Left lung (tissue), 10 donors: Measurements from ENCODE around the gene MAP4K3. TPM values are rescaled to one million over a fixed set of nuclear protein-coding genes. Genes with fewer than 3 reads are reported as not detected.

ENCODE experiments used
- ATAC-seq: fragments of 200-7000 bp; cut with Tn5 transposase; one replicate; pipeline ENCODE4 v1.9.1; 2020; ENCODE audit warnings: moderate library complexity
- DNase-seq, 4 donors: peaks; one replicate each; pipeline ENCODE4 v3.0.0-alpha.2; 2013 to 2020
- H3K27ac ChIP-seq, 2 donors: fragments of 200-600 bp; sonication (generic) in 1 of 2; one replicate each; pipeline versions ENCODE4 v1.5.0 to v1.8.0; 2020 to 2021
- H3K27me3 ChIP-seq, 2 donors: fragments of 200-600 bp; sonication (generic) in 1 of 2; one replicate each; pipeline versions ENCODE4 v1.5.0 to v1.8.0; 2020 to 2021
- H3K36me3 ChIP-seq, 2 donors: fragments of 200-600 bp; sonication (generic) in 1 of 2; one replicate each; pipeline versions ENCODE4 v1.5.0 to v1.8.0; 2020 to 2021
- H3K4me1 ChIP-seq, 2 donors: fragments of 200-600 bp; one replicate each; pipeline ENCODE4 v1.8.0; 2021
- H3K4me3 ChIP-seq, 2 donors: fragments of 200-600 bp; sonication (generic) in 1 of 2; one replicate each; pipeline versions ENCODE4 v1.5.0 to v1.8.0; 2020 to 2021; ENCODE audit warnings: mild to moderate bottlenecking in 1 of 2
- H3K9me3 ChIP-seq, 2 donors: fragments of 200-600 bp; sonication (generic) in 1 of 2; one replicate each; pipeline versions ENCODE4 v1.5.0 to v1.8.0; 2020 to 2021
- intact Hi-C, 2 donors: fragments of 100-400 bp; cut with DNase I; formaldehyde crosslinking; loops; one replicate each; pipeline versions ENCODE4 v1.11.2 to v1.14.2; 2022
- polyA plus RNA-seq, 6 donors: library from polyadenylated mRNA; unstranded; fragments of 120-200 nt; gene quantifications; one replicate each; pipeline ENCODE4 v1.2.1, GENCODE V29; 2013; ENCODE audit not compliant: insufficient read length in 6 of 6
- total RNA-seq, 2 donors: library from RNA; stranded (reverse); fragmentation: NEBNext Ultra II Directional; extraction: Animal tissue kit (Norgen Biotek cat#: 25700); gene quantifications; one replicate each; pipeline ENCODE4 v1.2.1, GENCODE V29; 2021
- TF ChIP-seq, protein P1 (sequence below), 2 donors: fragments of 200-600 bp; sonication (generic) in 1 of 2; IDR thresholded peaks; one replicate each; pipeline versions ENCODE4 v1.5.0 to v1.8.0; 2021; ENCODE audit warnings: antibody characterized with exemption in 2 of 2
- donor health status: DM: no; HTN: yes; CAD: no.
- donor health status: DM: no; HTN: no; CAD: no.

Gene MAP4K3
- total and polyA plus RNA-seq, 8 donors: 26.0 to 74.5 (median 61.4) TPM

DNA sequence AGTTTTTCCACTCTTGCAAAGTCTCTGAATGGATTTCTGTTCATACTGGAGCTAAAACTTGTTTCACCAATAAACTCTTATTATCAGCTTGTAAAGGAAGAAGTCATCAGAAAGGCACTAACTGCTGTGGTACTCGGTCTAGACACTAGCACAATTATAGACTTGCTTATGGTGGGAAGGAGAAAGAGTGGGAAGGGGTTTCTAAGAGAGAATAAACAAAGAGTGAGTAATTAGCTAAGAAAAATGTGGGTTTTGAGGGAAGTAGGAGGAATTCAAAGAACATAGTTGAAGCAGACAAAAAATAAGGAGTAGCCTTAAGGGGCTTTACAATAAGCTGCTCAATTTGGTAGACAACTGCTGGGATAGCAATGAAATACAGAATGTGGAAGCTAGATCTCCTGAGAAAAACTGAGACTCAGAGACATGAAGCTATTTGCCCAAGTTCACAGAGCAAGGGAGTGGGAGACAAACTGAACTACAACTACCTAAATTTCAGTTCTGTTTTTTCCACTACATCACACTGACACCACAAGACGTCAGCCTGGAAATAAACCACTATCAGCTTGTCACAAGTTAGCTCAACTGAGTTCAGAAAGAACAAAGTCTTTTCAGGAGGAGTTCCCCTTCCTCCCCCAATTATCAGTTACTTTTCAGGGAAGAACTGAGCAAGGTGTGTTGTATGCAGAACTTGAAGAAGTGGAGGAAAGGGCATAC lies 59.7 kb downstream of the MAP4K3 start:
- DNase-seq (no peak), ATAC-seq (peak; percentile 41)
- Histone ChIP-seq H3K4me3 (no peak overlapping the region), H3K27me3 (no peaks in the 10 kb centered on the region), H3K4me1 (peaks cover 9 to 32% of the 10 kb centered on the region in 2 donors), H3K36me3 (no peaks in the 10 kb centered on the region), H3K9me3 (peaks cover 0 to 4% of the 10 kb centered on the region in 2 donors), H3K27ac (no peak overlapping the region)
- intact Hi-C loops: no loop called here
- TF ChIP-seq, protein P1, sequence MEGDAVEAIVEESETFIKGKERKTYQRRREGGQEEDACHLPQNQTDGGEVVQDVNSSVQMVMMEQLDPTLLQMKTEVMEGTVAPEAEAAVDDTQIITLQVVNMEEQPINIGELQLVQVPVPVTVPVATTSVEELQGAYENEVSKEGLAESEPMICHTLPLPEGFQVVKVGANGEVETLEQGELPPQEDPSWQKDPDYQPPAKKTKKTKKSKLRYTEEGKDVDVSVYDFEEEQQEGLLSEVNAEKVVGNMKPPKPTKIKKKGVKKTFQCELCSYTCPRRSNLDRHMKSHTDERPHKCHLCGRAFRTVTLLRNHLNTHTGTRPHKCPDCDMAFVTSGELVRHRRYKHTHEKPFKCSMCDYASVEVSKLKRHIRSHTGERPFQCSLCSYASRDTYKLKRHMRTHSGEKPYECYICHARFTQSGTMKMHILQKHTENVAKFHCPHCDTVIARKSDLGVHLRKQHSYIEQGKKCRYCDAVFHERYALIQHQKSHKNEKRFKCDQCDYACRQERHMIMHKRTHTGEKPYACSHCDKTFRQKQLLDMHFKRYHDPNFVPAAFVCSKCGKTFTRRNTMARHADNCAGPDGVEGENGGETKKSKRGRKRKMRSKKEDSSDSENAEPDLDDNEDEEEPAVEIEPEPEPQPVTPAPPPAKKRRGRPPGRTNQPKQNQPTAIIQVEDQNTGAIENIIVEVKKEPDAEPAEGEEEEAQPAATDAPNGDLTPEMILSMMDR (IDR thresholded peaks at IDR 0.05): no peak

DNA sequence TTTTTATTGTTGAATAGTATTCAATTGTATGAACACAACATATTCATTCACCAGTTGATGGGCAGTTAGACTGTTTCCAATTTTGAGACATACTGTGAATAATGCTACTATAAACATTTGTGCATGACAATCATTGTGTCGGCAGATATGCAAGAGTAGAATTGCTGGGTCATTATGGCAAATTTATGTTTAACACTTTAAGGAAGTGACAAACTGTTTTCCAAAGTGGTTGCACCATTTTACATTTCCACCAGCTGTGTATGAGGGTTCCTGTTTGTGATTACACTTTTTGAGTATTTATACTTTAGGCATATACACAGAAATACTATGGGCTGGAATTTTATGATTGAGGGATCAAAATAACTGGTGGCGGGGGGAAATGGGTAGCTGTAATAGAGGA lies 61.2 kb downstream of the MAP4K3 start:
- DNase-seq (no peak), ATAC-seq (no peak)
- Histone ChIP-seq H3K27me3 (no peaks in the 10 kb centered on the region), H3K27ac (no peak overlapping the region), H3K36me3 (no peaks in the 10 kb centered on the region), H3K9me3 (peaks cover 0 to 7% of the 10 kb centered on the region in 2 donors), H3K4me1 (peaks cover 9 to 26% of the 10 kb centered on the region in 2 donors), H3K4me3 (no peak overlapping the region)
- TF ChIP-seq, protein P1 (IDR thresholded peaks at IDR 0.05): no peak
- intact Hi-C loops: no loop called here

DNA sequence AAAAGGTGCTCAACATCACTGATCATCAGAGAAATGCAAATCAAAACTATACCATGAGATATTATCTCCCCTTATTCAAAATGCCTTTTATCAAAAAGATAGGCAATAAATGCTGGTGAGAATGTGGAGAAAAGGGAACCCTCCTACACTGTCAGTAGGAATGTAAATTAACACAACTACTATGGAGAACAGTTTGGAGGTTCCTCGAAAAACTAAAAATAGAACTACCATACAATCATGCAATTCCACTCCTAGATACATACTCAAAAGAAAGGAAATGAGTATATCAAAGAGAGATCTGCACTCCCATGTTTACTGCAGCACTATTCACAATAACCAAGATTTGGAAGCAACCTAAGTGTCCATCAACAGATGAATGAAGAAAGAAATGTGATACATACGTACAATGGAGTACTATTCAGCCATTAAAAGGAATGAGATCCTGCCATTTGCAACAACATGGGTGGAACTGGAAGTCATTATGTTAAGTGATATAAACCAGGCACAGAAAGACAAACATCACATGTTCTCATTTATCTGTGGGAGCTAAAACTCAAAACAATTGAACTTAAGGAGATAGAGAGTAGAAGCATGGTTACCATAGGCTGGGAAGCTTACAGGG lies 63.8 kb downstream of the MAP4K3 start:
- Histone ChIP-seq H3K4me1 (peaks cover 0 to 5% of the 10 kb centered on the region in 2 donors), H3K9me3 (peaks cover 0 to 7% of the 10 kb centered on the region in 2 donors), H3K27ac (no peak overlapping the region), H3K27me3 (no peaks in the 10 kb centered on the region), H3K4me3 (no peak overlapping the region), H3K36me3 (no peaks in the 10 kb centered on the region)
- intact Hi-C loops: no loop called here
- DNase-seq (no peak), ATAC-seq (no peak)
- TF ChIP-seq, protein P1 (IDR thresholded peaks at IDR 0.05): no peak

DNA sequence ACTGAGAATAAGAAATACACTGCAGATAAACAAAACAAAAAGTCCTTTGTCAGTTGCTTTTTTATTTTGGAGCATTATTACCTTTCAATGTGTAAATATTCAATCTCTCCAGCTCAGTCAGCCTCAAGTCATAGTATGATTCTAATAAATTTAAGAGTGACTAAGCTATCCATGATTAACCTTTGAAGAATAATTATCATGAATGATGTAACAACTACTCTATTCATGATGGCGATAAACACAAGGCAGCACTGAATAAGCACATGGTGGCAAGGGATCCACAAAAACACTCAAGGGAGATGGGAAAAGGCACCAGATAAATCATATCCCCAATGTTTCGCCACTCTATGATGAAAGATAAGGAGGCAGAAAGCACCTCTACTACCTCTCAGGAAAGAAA lies 67.0 kb downstream of the MAP4K3 start:
- DNase-seq (no peak), ATAC-seq (no peak)
- H3K4me1 ChIP-seq: no peaks in the 10 kb centered on the region
- H3K9me3 ChIP-seq: peaks cover 0 to 7% of the 10 kb centered on the region in 2 donors
- H3K27ac ChIP-seq: no peak overlapping the region
- H3K4me3 ChIP-seq: no peak overlapping the region
- intact Hi-C loops: no loop called here
- no peaks in the 10 kb centered on the region for H3K36me3 ChIP-seq
- TF ChIP-seq, protein P1 (IDR thresholded peaks at IDR 0.05): no peak
- no peaks in the 10 kb centered on the region for H3K27me3 ChIP-seq

DNA sequence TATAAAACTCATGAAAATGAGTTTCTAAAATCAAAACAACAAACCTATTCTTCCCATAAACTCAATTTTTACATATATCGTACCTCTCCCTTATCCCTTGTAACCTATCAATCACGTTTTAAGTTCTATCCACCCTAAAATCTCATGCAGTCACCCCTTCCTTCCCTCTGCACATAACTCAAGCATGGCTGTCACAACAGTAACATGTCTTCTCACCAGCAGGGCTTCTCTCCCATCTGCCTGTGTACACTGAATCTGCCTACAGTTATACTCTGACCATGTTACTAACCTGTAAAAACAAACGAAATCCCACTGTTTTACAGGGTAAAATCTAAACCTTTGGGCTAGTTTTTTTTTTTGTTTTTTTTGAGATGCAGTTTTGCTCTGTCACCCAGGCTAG lies 68.2 kb downstream of the MAP4K3 start:
- intact Hi-C loops: no loop called here
- no peak for DNase-seq
- no peaks in the 10 kb centered on the region for H3K27me3 ChIP-seq
- TF ChIP-seq, protein P1 (IDR thresholded peaks at IDR 0.05): no peak
- ATAC-seq: no peak
- H3K9me3 ChIP-seq: peaks cover 0 to 5% of the 10 kb centered on the region in 2 donors
- no peak overlapping the region for H3K27ac ChIP-seq
- H3K36me3 ChIP-seq: no peaks in the 10 kb centered on the region
- H3K4me3 ChIP-seq: no peak overlapping the region
- H3K4me1 ChIP-seq: no peaks in the 10 kb centered on the region
